Ovary (tissue), 9 donors: ENCODE measurements around the gene ANK3. TPM values are rescaled to one million over a fixed set of nuclear protein-coding genes. Genes with fewer than 3 reads are reported as not detected.

Experiments
- DNase-seq, 5 donors: peaks; one replicate each; pipeline ENCODE4 v3.0.0-alpha.2; 2019 to 2020
- H3K27ac ChIP-seq, 2 donors: fragments of 200-600 bp; one replicate each; pipeline versions ENCODE4 v1.5.1 to v1.8.0; 2019 to 2022
- H3K27me3 ChIP-seq: fragments of 200-600 bp; one replicate; pipeline ENCODE4 v1.8.0; 2022
- H3K36me3 ChIP-seq: fragments of 200-600 bp; sonication (generic); one replicate; pipeline ENCODE4 v1.5.1; 2019
- H3K4me1 ChIP-seq: one replicate; pipeline ENCODE4 v1.8.1; 2013; ENCODE audit warnings: mild to moderate bottlenecking, moderate library complexity; ENCODE audit not compliant: insufficient read depth
- H3K4me3 ChIP-seq: fragments of 200-600 bp; sonication (generic); one replicate; pipeline ENCODE4 v1.5.1; 2017
- H3K9me3 ChIP-seq, 2 donors: fragments of 200-600 bp in 1 of 2; sonication (generic) in 1 of 2; one replicate each; pipeline versions ENCODE4 v1.5.1 to v1.8.1; 2013 to 2019; ENCODE audit warnings: mild to moderate bottlenecking in 1 of 2, moderate library complexity in 1 of 2
- CTCF ChIP-seq, 3 donors: fragments of 450-650 bp in 2 of 3; fragments of 200-600 bp in 1 of 3; IDR thresholded peaks; one replicate each; pipeline versions ENCODE4 v1.5.1 to v1.8.0; 2016 to 2022; ENCODE audit warnings: antibody characterized with exemption in 3 of 3, mild to moderate bottlenecking in 1 of 3
- EP300 ChIP-seq: sonication (generic); formaldehyde crosslinking; IDR thresholded peaks from one replicate; pipeline ENCODE4 v1.6.1; 2017; ENCODE audit warnings: antibody characterized with exemption
- POLR2A ChIP-seq: fragments of 450-650 bp; IDR thresholded peaks from one replicate; pipeline ENCODE4 v1.6.1; 2017; ENCODE audit warnings: antibody characterized with exemption, mild to moderate bottlenecking, moderate library complexity
- whole genome bisulfite sequencing, 3 donors: extraction: QIAGEN DNeasy Blood & Tissue Kit in 1 of 3; methylation state at CpG; one replicate each; pipeline versions ENCODE4 v1.1.5 to v1.1.7; 2013 to 2017; 5-methylcytosine and 5-hydroxymethylcytosine counted together
- intact Hi-C, 4 donors: fragments of 100-400 bp; cut with DNase I; formaldehyde crosslinking; loops; one replicate each; pipeline versions ENCODE4 v1.11.0 to v1.15.1; 2022 to 2023
- polyA plus RNA-seq, 2 donors: library from polyadenylated mRNA; stranded (reverse); fragments of 200-250 nt in 1 of 2; fragments of 350-450 nt in 1 of 2; fragmentation: Illumina TruSeq in 1 of 2; extraction: RNeasy Lipid Tissue Mini Kit (QIAGEN cat#74804) in 1 of 2; gene quantifications; one replicate each; pipeline ENCODE4 v1.2.3, GENCODE V29; 2013 to 2014
- total RNA-seq, 7 donors: library from RNA; depleted of rRNA in 2 of 7; stranded (reverse); fragments of >200 nt in 2 of 7; fragmentation: NEBNext Ultra II Directional in 3 of 7; extraction: Animal tissue kit (Norgen Biotek cat#: 25700) in 3 of 7; gene quantifications; one replicate each; pipeline versions ENCODE4 v1.1.0 to v1.2.4, GENCODE V29; 2016 to 2023
- donor health status: DM: no; HTN: no; CAD: no; lungs with moderate emphysema.
- donor health status: DM: no; HTN: no; CAD: no.
- donor health status: Bipolar disorder and iron deficiency.
- donor health status: DM: yes; HTN: yes; CAD: no.
- donor health status: DM: no; HTN: no; CAD: no.
- donor health status: DM: yes; HTN: yes; CAD: no.

Gene ANK3
- total and polyA plus RNA-seq, 9 donors = 11.4 to 74.1 (median 28.3) TPM

GRCh38 chr10:60343254-60343653 lies 46.4 kb downstream of the ANK3 start:
- WGBS, 3 donors = 25 to 35% (median 27%) methylated on average over 1 of the region's 1 CpG
- TF ChIP-seq EP300 = no peak
- no peak for TF ChIP-seq CTCF (IDR thresholded peaks at IDR 0.05)
- no peak for TF ChIP-seq POLR2A
- DNase-seq = no peak
- Histone ChIP-seq H3K4me3 (no peak overlapping the region), H3K27me3 (no peaks in the 10 kb centered on the region), H3K4me1 (no peaks in the 10 kb centered on the region), H3K36me3 (no peaks in the 10 kb centered on the region), H3K9me3 (no peaks in the 10 kb centered on the region), H3K27ac (no peak overlapping the region)
- intact Hi-C loops = no loop called here

DNA sequence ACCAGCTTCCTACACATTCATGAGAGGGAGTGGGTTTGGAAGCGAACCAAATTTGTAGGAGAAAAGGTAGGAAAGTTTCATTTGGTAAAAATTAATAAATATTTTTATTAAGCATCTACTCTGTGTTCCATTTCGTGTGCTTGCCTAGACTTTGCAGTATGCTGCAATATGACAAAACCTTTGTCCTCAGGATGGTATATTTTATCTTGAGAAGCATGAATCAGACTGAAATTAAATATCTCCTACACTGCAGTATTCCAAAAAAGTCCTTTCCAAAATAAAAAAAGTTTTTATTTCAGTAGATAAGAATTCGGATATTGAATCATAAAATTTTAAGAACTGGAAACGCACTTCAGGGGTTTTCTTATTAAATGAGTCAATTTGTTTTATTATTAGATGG lies 47.7 kb downstream of the ANK3 start:
- H3K4me1 ChIP-seq = no peaks in the 10 kb centered on the region
- no peaks in the 10 kb centered on the region for H3K27me3 ChIP-seq
- TF ChIP-seq EP300 (no peak), POLR2A (no peak), CTCF (IDR thresholded peaks at IDR 0.05) (no peak)
- DNase-seq = no peak
- WGBS, 3 donors = 62 to 72% (median 67%) methylated on average over 4 of the region's 4 CpGs
- no peak overlapping the region for H3K27ac ChIP-seq
- H3K4me3 ChIP-seq = no peak overlapping the region
- H3K9me3 ChIP-seq = no peaks in the 10 kb centered on the region
- no peaks in the 10 kb centered on the region for H3K36me3 ChIP-seq
- intact Hi-C loops = no loop called here

DNA sequence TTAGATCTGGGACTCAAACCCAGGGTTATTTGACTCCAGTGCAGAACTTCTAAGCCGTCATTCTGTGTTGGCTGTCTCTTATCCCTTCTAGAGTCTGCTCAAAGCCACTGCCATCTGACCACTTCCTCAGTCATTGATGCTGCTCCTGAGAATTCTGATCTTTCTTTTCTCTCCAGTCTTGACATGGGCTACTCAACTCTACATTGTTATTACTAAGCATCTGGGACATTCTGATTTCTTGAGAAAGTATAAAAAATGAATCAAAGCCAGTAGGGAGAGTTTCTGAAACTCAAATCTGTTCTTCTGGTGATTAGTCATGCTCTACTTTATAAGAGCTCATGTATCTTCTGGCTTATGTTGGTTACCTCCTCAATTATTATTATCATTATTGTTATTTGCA lies 48.7 kb downstream of the ANK3 start:
- H3K36me3 ChIP-seq = no peaks in the 10 kb centered on the region
- no peaks in the 10 kb centered on the region for H3K9me3 ChIP-seq
- intact Hi-C loops = no loop called here
- 96 to 100% (median 98%) methylated on average over 1 of the region's 1 CpG for WGBS, 3 donors
- H3K27ac ChIP-seq = no peak overlapping the region
- no peaks in the 10 kb centered on the region for H3K4me1 ChIP-seq
- TF ChIP-seq EP300 (no peak), POLR2A (no peak), CTCF (IDR thresholded peaks at IDR 0.05) (no peak)
- no peak for DNase-seq
- H3K27me3 ChIP-seq = no peaks in the 10 kb centered on the region
- H3K4me3 ChIP-seq = no peak overlapping the region

- Histone ChIP-seq H3K4me3 (no peak overlapping the region), H3K27me3 (no peaks in the 10 kb centered on the region), H3K27ac (no peak overlapping the region), H3K9me3 (no peaks in the 10 kb centered on the region), H3K36me3 (no peaks in the 10 kb centered on the region), H3K4me1 (no peaks in the 10 kb centered on the region)
- no peak for TF ChIP-seq CTCF (IDR thresholded peaks at IDR 0.05)
- no peak for TF ChIP-seq POLR2A
- TF ChIP-seq EP300 = no peak
- DNase-seq = no peak
- intact Hi-C loops = no loop called here
- WGBS, 3 donors = 71 to 95% (median 84%) methylated on average over 4 of the region's 4 CpGs
These were observed 49.9 kb downstream of the ANK3 start for GRCh38 chr10:60339757-60340156.

DNA sequence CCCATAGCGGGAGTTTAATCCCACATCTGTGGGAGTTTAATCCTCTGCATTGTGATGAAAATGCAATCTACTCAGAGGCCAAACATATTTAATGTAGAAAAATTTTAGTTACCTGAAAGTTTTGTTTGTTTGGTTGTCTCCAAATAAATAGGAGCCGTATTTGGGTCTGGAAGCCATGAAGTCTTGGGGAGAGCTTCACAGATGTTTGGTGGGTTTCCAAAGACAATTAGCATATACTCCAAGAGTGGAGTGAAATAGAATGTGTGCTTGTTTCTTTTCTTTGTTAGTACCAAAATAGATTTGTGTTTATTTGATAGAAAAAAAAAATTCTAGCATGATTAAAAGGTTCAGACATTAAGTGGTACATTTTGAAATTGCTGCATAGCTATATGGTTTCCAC lies 50.9 kb downstream of the ANK3 start:
- H3K9me3 ChIP-seq = no peaks in the 10 kb centered on the region

More for the DNA sequence above, 50.9 kb downstream of the ANK3 start:
- intact Hi-C loops = no loop called here
- TF ChIP-seq POLR2A (no peak), EP300 (no peak), CTCF (IDR thresholded peaks at IDR 0.05) (no peak)
- H3K4me3 ChIP-seq = no peak overlapping the region
- no peak overlapping the region for H3K27ac ChIP-seq
- H3K36me3 ChIP-seq = no peaks in the 10 kb centered on the region
- 67 to 90% (median 84%) methylated on average over 2 of the region's 2 CpGs for WGBS, 3 donors
- H3K4me1 ChIP-seq = no peaks in the 10 kb centered on the region
- H3K27me3 ChIP-seq = no peaks in the 10 kb centered on the region
- no peak for DNase-seq
